NCI-H69 (cell line): ENCODE measurements around the gene KRTAP5-5.
"Not testable (repeated sequence)": the region's sequence is repeated elsewhere in the genome, so short reads cannot be mapped to it uniquely, and the experiment has no call there.

Experiments used
- DNase-seq: peaks from one replicate; lab custom pipeline; 2025; lab: John Stamatoyannopoulos, UW

KRTAP5-5 gene

GRCh38 chr11:1607156-1607845 is 22.3 kb upstream of the KRTAP5-5 start:
- DNase-seq, result not testable (repeated sequence)

DNA sequence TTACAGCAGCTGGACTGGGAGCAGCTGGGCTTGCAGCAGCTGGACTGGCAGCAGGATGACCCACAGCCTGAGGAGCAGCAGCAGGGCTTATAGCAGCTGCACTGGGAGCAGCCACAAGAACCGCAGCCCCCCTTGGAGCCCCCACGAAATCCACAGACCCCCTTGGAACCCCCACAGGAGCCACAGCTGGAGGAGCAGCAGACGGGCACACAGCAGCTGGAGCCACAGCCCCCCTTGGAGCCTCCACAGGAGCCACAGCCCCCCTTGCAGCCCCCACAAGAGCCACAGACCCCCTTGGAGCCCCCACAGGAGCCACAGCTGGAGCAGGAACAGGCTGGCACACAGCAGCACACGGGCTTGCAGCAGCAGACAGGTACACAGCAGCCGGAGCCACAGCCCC is 21.7 kb upstream of the KRTAP5-5 start:
- not testable (repeated sequence) for DNase-seq

DNA sequence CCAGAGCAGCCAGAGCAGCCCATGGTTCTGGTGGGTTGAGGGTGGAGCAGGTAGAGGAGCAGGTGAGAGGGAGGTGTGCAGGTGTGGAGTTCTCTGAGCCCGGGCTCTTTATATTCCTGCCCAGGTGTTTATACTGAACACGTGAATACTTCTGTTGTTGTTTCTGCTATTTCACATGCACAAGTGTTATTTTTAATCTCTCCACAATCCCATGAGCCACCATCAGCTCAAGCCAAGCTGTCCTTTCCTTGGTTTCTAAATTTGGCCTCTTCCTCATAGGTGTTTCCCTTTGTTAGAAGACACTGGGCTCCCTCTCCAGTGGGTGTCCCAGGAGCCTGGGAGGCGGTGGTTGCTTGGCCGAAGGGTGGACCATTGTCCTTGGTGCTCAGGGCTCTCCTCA is 21.2 kb upstream of the KRTAP5-5 start, which contains the start of gene KRTAP5-3:
Gene KRTAP5-3 (minus strand): TSS at position 101 of the 400 bp plus-strand sequence. CDS start 78 bp downstream, at position 23.
- no peak for DNase-seq

- DNase-seq, result no peak
Measured at GRCh38 chr11:1618231-1618630, 11.3 kb upstream of the KRTAP5-5 start.

DNA sequence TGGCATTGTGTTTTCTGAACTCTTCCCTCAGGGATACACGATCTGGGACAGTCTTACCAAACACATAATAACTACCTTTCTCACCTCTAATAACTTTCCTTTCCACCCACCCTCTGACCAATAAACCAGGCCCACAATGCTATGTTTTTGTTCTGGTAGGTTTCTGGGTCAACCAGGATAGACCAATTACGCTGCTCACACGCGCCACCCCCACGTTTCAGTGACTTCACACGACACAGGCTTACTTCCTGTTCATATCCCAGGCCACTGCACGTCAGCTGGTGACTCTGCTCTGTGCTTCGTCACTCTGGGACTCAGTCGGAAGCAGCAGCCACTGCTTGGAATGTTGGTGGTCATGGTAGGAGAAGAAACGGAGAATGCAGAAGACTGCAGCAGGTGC is 10.1 kb upstream of the KRTAP5-5 start:
- no peak for DNase-seq

DNA sequence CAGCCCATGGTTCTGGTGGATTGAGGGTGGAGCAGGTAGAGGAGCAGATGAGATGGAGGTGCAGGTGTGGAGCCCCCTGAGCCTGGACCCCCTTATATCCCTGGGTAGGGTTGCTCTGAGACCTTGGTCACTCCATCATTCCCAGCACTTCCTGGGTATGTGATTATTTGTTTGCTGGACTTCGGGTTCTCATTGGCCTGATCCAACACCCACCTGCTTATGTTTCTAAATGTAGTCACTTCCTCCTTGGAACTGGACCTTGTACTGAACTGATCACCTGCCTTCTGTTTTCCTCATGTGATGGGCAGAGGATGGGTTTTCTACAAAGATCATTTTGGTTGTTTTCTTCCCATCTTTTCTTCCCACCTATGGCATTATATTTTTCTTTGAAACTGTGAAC is 7.5 kb upstream of the KRTAP5-5 start, which contains the start of gene KRTAP5-4:
Gene KRTAP5-4 (minus strand): TSS at position 53 of the 400 bp plus-strand sequence. CDS start 45 bp downstream, at position 8.
- DNase-seq, result no peak

DNA sequence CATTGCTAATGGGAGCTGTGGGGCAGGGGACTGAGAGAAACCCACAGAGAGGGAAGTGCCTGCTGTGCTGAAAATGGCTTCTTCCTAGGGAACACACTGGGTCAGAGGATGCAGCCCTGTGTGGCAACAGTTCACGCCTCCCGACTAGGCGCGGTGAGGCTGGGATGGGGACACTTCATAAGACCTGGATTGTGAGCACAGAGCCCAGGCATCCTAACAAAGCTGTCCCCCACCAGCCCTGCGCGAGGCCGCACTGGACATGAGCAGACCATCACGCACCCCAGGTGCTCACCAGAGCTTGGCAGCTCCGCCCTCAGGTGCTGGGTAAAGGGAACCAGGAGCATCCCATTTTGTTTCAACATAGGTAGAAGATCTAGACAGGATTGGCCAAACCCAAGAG is 5.9 kb upstream of the KRTAP5-5 start:
- DNase-seq, result no peak

DNA sequence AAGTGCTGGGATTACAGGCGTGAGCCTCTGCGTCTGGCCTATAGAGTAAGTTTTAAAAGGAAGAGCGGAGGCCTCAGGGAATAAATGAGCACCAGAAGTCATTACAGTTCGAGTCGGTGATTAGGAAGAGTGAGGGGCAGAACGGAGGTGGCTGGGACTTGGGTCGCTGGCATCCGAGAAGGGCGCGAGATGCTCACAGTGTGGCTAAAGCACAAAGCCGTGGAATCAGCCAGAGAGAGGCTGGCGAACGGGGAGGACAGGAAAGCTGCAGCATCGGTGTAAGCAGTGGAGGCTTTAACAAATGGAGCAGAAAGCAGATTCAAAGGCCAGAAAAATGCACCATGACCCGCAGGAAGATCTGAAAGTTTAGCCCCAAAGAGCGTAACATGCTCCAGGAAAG is 5.0 kb upstream of the KRTAP5-5 start:
- DNase-seq, result no peak

- no peak for DNase-seq
Measured at GRCh38 chr11:1625541-1625940, 4.0 kb upstream of the KRTAP5-5 start.

DNA sequence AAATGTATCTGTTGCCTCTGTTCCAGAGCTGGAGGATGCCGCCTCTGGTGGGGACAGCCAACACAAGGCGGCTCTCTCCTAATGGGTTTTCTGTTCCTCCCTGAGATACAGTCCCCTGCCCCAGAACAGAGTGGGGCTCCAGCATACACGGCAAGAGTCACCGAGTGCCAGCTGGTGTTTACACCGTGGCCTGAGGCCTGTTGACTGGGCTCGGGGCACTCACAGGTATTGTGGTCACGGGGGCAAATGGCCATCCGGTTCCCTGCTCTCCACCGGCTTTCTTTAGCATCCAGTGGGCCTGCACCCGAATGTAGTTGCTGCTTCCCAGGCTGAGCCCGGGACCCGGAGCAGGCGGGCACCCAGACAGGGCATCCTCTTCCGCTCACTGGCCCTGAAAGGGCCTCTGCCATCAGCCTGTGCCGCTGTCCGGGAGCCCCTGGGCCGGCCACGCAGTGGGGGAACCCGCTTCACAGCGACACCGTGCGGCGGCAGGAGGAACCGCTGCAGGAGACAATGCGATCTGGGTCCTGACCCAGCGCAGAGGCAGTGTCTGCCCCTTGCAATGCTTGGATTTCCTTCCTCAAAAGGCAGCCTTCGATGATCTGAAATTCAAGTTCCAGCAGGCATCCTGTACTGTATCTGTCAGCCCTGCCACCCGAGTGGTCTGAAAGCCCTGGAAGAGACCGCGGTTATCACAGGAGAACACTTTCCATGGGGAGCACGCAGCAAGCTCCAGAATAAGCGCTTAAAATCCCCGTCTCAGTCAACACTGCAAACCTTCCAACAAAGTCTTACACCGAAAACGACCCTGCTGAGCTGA is 859 bp upstream of the KRTAP5-5 start:
- DNase-seq, result peak; percentile 53

DNA sequence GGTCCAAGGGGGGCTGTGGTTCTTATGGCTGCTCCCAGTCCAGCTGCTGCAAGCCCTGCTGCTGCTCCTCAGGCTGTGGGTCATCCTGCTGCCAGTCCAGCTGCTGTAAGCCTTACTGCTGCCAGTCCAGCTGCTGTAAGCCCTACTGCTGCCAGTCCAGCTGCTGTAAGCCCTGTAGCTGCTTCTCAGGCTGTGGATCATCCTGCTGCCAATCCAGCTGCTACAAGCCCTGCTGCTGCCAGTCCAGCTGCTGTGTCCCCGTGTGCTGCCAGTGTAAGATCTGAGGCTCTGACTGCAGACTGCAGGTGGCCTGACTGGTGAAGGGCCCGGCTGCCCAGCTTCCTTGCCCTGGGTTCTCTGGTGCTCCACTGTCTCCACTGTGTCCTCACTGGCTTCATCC is 696 bp downstream of the KRTAP5-5 start:
- DNase-seq, result no peak

GRCh38 chr11:1631066-1631568 is 1.5 kb downstream of the KRTAP5-5 start:
- no peak for DNase-seq

GRCh38 chr11:1632053-1632714 is 2.6 kb downstream of the KRTAP5-5 start:
- DNase-seq, result no peak

- DNase-seq, result no peak
Measured at GRCh38 chr11:1633864-1634263, 4.3 kb downstream of the KRTAP5-5 start.

- no peak for DNase-seq
Measured at GRCh38 chr11:1636291-1636950, 6.8 kb downstream of the KRTAP5-5 start.

DNA sequence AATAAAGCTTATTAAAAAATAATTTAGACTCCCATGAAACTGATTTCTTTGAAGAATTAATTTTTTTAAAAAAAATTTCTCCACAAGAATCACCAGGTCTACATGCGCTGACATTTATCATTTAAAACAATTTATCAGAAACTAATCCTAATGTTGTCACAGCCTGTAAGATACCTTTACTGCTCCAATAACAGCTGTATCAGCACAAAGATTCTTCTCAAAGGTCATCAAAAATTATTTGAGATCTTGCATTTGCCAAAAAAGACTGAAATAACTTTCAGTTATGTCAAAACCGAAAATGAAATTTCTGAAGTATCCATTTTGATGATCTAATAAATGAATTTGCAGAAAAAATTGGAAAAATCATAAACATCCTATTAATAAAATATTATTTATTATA is 8.1 kb downstream of the KRTAP5-5 start:
- DNase-seq, result no peak

GRCh38 chr11:1638344-1638743 is 8.8 kb downstream of the KRTAP5-5 start:
- peak; percentile 75 for DNase-seq

DNA sequence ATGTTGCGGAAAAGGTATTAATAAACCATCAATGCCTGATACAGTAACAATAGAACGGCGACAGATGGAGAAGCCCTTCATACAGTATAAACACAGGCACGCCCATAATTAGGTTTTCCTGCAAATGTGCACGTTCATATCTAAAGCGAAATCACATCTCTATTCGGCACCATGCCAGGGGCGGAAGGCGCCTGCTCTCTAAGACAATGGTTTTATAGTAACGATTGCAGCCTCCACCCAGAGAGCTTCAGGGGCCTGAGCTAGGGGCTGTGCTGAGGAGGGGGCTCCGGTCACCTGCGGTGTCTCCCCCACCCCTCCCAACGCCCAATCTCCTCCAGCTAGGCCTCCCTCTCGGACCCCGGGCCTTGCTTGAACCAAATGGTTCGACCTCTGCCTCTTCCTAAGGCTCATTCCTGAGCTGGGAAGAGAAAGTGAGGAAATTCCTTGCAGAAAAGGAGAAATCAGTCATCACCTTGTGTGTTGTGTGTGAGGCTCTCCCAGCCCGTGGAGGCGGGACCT is 9.6 kb downstream of the KRTAP5-5 start:
- peak; percentile 98 for DNase-seq

- DNase-seq, result no peak
Measured at GRCh38 chr11:1639666-1640065, 10.1 kb downstream of the KRTAP5-5 start.

DNA sequence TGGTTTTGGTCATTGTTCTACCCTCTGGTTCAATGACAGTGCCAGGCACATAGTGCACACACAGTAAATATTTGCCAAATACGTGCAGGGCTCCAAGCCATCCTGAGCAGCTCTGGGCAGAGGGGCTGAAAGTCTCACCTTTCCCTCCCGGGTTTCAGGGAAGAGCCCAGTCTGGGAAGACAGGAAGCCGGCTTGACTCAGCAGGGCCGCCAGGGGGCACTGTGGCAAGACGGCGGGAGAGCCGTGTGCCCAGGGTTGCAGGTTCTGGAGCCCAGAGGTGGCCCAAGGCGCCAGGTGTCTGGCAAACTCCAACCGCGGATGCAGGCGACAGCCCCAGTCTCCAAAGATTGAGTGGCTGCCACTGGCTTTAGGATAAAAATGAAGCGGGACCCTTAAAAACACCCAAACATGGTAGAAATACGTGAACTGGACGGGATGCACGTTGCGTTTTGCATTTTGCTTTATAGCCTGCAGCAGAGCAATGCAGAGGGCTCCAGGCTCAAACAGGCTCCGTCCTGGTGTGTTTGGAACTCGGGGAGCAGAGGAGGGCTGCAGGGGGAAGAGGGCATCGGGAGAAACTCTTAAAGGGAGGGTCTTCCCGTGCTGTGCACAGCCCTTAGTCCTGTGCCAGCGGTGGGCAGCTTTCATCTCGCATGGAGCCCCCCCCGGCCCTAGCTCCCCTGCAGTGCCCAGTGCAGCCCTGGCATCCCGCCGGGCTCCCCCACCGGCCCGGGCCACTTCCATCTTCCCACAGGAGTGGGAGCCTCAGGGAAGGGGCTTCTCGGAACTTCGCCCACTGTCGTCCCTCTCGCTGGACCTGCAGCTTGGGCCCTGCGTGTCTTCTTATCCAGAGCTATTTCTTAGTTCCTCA is 10.7 kb downstream of the KRTAP5-5 start:
- DNase-seq, result peak; percentile 93

GRCh38 chr11:1641096-1641495 is 11.5 kb downstream of the KRTAP5-5 start:
- DNase-seq, result no peak
